Measurements from ENCODE around the gene KIN. TPM values are rescaled to one million over a fixed set of nuclear protein-coding genes. Genes with fewer than 3 reads are reported as not detected.

The KIN gene, protein sequence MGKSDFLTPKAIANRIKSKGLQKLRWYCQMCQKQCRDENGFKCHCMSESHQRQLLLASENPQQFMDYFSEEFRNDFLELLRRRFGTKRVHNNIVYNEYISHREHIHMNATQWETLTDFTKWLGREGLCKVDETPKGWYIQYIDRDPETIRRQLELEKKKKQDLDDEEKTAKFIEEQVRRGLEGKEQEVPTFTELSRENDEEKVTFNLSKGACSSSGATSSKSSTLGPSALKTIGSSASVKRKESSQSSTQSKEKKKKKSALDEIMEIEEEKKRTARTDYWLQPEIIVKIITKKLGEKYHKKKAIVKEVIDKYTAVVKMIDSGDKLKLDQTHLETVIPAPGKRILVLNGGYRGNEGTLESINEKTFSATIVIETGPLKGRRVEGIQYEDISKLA
- 4.9 and 6.7 TPM in 2 replicates for total RNA-seq

DNA sequence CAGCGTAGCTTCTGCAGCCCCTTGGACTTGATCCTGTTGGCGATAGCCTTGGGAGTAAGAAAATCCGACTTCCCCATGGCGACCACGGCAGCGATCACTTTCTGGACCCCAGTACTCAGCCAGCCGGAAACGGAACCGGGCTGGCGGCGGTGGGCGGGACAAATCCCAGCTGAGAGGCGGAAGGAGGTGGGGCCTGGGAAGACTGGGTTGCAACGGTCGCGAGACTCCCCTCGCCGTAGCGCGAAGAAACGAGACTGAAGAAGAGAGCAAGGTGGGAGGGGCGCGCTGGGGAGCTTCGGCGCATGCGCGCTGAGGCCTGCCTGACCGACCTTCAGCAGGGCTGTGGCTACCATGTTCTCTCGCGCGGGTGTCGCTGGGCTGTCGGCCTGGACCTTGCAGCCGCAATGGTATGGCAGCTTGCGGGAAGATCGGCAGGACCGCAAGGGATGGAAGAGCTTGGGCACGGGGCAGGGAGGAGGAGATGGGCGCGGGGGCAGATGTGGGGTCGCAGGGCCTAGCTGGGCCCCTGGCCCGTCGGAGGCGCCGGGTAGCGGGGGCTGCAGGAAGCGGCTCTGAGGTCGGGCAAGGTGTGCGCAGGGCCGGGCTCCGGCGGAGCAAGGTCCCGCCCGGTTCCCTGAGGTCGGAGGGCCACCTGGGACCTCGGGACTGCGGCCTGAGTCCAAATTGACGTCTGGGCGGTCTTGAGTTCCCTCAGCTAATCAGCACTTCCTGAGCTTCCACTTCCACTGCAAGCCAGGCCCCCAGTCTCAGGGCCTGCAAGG lies at the start of gene KIN, which contains the start of gene ATP5F1C:
Gene KIN (minus strand): TSS at position 137 of the 782 bp plus-strand sequence. CDS start 60 bp downstream, at position 77.
Gene ATP5F1C (plus strand): TSS at position 321 of the 782 bp plus-strand sequence. CDS start 31 bp downstream, at position 352.

DNA sequence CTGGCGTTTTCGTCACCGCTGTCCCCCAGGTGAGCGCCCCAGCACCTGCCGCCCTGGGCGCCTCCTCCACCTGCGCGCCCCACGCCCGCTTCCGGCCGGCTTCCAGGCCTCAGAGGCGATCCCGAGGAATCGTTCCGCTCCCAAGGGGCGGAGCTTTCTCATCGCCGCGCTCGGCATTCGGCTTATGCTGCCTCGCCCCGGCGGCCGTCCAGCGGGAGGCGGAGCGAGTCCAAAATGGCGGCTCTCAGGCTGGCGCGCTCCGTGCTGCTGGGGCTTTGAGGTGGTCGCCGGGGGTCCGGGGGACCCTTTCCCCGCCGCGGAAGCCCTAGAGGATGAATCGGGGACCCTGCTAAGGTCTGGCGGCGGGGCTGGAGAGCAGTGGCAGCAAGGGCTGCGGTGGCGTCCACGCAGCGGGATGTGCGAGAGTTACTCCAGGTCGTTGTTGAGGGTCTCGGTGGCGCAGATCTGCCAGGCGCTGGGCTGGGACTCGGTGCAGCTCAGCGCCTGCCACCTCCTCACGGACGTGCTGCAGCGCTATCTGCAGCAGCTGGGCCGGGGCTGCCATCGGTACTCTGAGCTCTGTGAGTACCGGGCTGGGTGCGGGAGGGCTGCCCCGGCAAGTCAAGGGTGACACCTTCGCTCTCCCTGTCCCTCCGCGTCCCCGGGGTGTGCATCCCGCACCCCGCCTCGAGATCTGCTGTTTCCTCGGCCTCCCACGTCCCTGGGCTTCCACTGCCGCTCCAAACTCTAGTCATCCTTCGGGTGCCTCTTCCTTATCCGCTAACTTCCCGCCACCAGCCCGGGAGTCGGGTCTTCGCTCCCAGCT lies 30.7 kb upstream of the KIN start, which contains the start of gene TAF3:
Gene TAF3 (plus strand): TSS at position 211 of the 826 bp plus-strand sequence. CDS start 205 bp downstream, at position 416.

GRCh38 chr10:7703140-7703539 lies 84.7 kb downstream of the KIN start, which contains the start of gene ITIH2:
TSS of gene ITIH2 (plus strand) at chr10:7703316. CDS start at chr10:7703435, 119 bp downstream.

Other genes starting within 250 kb of the KIN start
- 0.13 and 0.19 TPM in 2 replicates for gene ITIH5, start 121.0 kb downstream of the KIN start, total RNA-seq
- gene ITIH2, start 84.7 kb downstream of the KIN start, total RNA-seq = 0.06 and 0.13 TPM in 2 replicates
- 227 and 269 TPM in 2 replicates for gene ATP5F1C, start 184 bp upstream of the KIN start, total RNA-seq
- 1.5 and 1.6 TPM in 2 replicates for gene TAF3, start 30.5 kb upstream of the KIN start, total RNA-seq

Data from aortic smooth muscle cell (primary cell).